Esophagus squamous epithelium (tissue), 4 donors: Measurements from ENCODE around the gene MYLK2.

Source experiments
- POLR2A ChIP-seq, 4 donors: fragments of 450-650 bp; IDR thresholded peaks; one replicate each; pipeline ENCODE4 v1.6.1; 2017; ENCODE audit warnings: antibody characterized with exemption in 4 of 4, mild to moderate bottlenecking in 4 of 4, moderate library complexity in 3 of 4
- TF ChIP-seq, protein P1 (sequence below), 6 experiments: fragments of 450-650 bp in 4 of 6; fragments of 200-600 bp in 2 of 6; sonication (generic) in 2 of 6; IDR thresholded peaks; one replicate each; pipeline ENCODE4 v1.5.1; 2016 to 2019; ENCODE audit warnings: antibody characterized with exemption in 6 of 6, mild to moderate bottlenecking in 4 of 6, moderate library complexity in 4 of 6

DNA sequence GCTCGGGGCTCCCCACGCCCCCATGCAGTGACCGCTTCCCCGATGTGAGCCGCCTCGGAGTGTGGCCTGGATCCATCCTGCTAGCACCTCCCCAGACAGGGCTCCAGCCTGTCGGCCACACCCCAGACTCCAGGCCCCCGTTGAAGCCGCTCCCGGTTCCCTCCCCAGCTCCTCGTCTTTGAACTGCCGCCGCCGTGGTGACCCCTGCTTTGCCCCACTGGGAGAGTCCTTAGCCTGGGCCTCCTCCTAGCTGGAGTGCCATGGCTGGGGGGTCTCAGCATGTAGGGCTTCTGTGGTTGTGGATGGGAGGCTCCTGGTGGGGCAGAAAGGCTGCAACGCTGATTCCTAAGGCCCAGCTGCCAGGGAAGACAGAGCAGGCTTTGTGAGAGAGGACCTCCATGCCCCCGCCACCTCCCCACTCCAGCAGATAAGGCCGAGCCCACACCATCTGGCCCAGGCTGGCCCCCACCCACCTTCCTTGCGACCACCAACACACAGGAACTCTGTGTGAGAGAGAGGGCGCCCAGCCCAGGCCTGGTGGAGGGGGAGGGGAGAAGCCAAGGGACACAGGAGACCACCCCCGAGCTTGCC lies 14.9 kb downstream of the MYLK2 start:
- TF ChIP-seq, protein P1, sequence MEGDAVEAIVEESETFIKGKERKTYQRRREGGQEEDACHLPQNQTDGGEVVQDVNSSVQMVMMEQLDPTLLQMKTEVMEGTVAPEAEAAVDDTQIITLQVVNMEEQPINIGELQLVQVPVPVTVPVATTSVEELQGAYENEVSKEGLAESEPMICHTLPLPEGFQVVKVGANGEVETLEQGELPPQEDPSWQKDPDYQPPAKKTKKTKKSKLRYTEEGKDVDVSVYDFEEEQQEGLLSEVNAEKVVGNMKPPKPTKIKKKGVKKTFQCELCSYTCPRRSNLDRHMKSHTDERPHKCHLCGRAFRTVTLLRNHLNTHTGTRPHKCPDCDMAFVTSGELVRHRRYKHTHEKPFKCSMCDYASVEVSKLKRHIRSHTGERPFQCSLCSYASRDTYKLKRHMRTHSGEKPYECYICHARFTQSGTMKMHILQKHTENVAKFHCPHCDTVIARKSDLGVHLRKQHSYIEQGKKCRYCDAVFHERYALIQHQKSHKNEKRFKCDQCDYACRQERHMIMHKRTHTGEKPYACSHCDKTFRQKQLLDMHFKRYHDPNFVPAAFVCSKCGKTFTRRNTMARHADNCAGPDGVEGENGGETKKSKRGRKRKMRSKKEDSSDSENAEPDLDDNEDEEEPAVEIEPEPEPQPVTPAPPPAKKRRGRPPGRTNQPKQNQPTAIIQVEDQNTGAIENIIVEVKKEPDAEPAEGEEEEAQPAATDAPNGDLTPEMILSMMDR (IDR thresholded peaks at IDR 0.05), result no peak
- no peak for TF ChIP-seq POLR2A (IDR thresholded peaks at IDR 0.05)
